ENCODE data around the gene ZNF207. TPM values are rescaled to one million over a fixed set of nuclear protein-coding genes. Genes with fewer than 3 reads are reported as not detected.
A peak's percentile ranks its signal among the peaks of the same experiment; 100 is the strongest.
"Not testable (repeated sequence)": the region's sequence is repeated elsewhere in the genome, so short reads cannot be mapped to it uniquely, and the experiment has no call there.

Gene ZNF207
- polyA plus RNA-seq, 1 donor from 2014 or later = 141 TPM

- H3K4me3 Mint-ChIP-seq = no peak overlapping the region
- peaks cover 0 to 2% (median 0%) of the 10 kb centered on the region in 3 donors for H3K4me1 Mint-ChIP-seq
- H3K27ac Mint-ChIP-seq = peak overlapping the region in 1 of 3 donors; percentile 8
- H3K9me3 Mint-ChIP-seq = no peaks in the 10 kb centered on the region
- H3K27me3 Mint-ChIP-seq = no peaks in the 10 kb centered on the region
- H3K36me3 Mint-ChIP-seq = peaks cover 3% of the 10 kb centered on the region
Measured at GRCh38 chr17:32388613-32389459, 38.9 kb downstream of the ZNF207 start.

DNA sequence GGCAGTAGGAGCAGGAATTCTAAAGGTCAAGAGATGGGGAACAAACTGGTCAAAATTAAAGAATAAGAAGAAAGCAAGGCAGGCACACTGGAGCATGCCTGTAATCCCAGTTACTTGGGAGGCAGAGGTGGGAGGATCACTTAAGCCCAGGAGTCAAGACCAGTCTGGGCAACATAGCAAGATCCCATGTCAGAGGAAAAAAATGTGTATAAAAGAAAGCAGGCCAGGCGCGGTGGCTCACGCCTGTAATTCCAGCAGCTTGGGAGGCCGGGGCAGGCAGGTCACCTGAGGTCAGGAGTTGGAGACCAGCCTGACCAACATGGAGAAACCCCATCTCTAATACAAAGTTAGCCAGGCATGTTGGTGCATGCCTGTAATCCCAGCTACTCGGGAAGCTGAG is 43.9 kb downstream of the ZNF207 start:
- Mint-ChIP-seq H3K4me3 (no peak overlapping the region), H3K9me3 (no peaks in the 10 kb centered on the region), H3K36me3 (peaks cover 7% of the 10 kb centered on the region), H3K27me3 (no peaks in the 10 kb centered on the region), H3K27ac (no peak overlapping the region), H3K4me1 (peaks cover 0 to 2% (median 0%) of the 10 kb centered on the region in 3 donors)

- Mint-ChIP-seq H3K4me3 (no peak overlapping the region), H3K36me3 (peaks cover 7% of the 10 kb centered on the region), H3K27me3 (no peaks in the 10 kb centered on the region), H3K4me1 (peaks cover 0 to 4% (median 2%) of the 10 kb centered on the region in 3 donors), H3K9me3 (no peaks in the 10 kb centered on the region), H3K27ac (no peak overlapping the region)
Measured at GRCh38 chr17:32396343-32396742, 46.4 kb downstream of the ZNF207 start.

DNA sequence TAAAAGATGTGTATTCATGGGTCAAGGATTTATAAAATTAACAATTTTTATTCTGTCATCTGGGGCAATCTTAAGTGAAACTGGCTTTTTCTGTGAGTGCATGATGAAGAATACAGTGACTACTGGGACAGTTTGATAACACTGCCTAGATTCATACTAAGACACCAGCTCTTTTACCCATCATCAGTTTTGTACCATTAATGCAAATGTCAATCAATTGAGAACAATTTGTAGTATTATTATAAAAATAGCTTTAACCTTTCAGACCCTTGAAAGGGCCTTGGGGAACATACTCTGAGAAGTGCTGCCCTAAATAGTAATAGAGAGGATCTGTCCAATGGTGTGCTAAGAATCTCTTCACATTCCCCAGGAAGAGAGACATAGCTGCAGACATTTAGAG is 49.0 kb downstream of the ZNF207 start:
- Mint-ChIP-seq H3K4me3 (no peak overlapping the region), H3K4me1 (peaks cover 0 to 4% (median 0%) of the 10 kb centered on the region in 3 donors), H3K27me3 (no peaks in the 10 kb centered on the region), H3K9me3 (no peaks in the 10 kb centered on the region), H3K27ac (no peak overlapping the region), H3K36me3 (peaks cover 6% of the 10 kb centered on the region)

DNA sequence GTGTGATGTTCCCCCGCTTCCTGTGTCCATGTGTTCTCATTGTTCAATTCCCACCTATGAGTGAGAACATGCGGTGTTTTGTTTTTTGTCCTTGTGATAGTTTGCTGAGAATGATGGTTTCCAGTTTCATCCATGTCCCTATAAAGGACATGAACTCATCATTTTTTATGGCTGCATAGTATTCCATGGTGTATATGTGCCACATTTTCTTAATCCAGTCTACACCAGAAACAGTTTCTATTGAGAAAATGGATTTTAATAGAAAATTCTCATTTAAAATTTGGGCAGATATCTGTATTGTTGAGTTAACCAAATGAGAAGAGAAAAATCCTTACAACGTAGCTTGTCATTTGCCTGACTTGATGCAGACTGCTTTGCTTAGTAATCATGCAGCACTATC is 60.1 kb downstream of the ZNF207 start:
- H3K36me3 Mint-ChIP-seq = peaks cover 13% of the 10 kb centered on the region
- not testable (repeated sequence) for H3K4me1 Mint-ChIP-seq, H3K27me3 Mint-ChIP-seq, H3K9me3 Mint-ChIP-seq, H3K4me3 Mint-ChIP-seq, H3K27ac Mint-ChIP-seq

DNA sequence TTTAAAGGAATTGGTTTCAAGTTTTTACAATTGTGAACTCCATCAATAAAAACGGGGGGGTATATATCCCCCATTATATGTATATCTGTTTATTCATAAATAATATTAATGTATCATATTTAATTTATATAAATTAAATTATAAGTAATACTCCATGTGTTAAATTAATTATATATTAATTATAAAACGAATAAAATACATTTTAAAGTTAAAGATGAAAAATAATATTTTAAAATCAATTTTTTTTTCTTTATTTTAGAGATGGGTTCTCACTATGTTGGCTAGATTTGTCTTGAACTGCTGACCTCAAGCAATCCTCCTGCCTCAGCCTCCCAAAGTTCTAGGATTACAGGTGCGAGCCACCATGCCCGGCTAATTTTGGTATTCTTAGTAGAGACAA is 76.9 kb downstream of the ZNF207 start:
- Mint-ChIP-seq H3K4me3 (no peak overlapping the region), H3K27me3 (no peaks in the 10 kb centered on the region), H3K9me3 (peaks cover 5 to 13% (median 6%) of the 10 kb centered on the region in 3 donors), H3K36me3 (peaks cover 6% of the 10 kb centered on the region), H3K4me1 (no peaks in the 10 kb centered on the region), H3K27ac (no peak overlapping the region)

DNA sequence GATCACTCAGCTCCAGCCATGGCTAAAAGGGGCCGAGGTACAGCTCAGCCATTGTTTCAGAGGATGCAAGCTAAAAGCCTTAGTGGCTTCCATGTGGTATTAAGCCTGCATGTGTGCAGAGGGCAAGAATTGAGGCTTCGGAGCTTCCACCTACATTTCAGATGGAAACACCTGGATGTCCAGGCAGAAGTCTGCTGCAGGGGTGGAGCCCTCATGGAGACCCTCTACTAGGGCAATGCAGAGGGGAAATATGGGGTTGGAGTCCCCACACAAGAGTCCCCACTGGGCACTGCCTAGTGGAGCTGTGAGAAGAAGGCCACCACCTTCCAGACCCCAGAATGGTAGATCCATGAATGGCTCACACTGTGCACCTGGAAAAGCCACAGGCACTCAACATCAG is 79.6 kb downstream of the ZNF207 start:
- Mint-ChIP-seq H3K27ac (no peak overlapping the region), H3K4me3 (no peak overlapping the region), H3K36me3 (peaks cover 6% of the 10 kb centered on the region), H3K27me3 (peaks cover 1% of the 10 kb centered on the region), H3K4me1 (no peaks in the 10 kb centered on the region), H3K9me3 (peaks cover 5 to 13% (median 6%) of the 10 kb centered on the region in 3 donors)

Other genes starting within 250 kb of the ZNF207 start
- gene RHOT1, start 207.7 kb upstream of the ZNF207 start, polyA plus RNA-seq = 17.0 TPM
- not detected for gene RHBDL3, start 84.3 kb upstream of the ZNF207 start, polyA plus RNA-seq
- gene C17orf75, start 8.0 kb upstream of the ZNF207 start, polyA plus RNA-seq = 9.6 TPM
- gene PSMD11, start 94.4 kb downstream of the ZNF207 start, polyA plus RNA-seq = 126 TPM
- 3.8 TPM for gene CDK5R1, start 136.8 kb downstream of the ZNF207 start, polyA plus RNA-seq

Measured in IgD-negative memory B cell (primary cell).